DMS 273 treated with DMSO at 0.1 percent for 48 hours (cell line): Measurements from ENCODE around the gene AQP12A.

Experiments used
- DNase-seq: peaks from one replicate; lab custom pipeline; 2025; lab: John Stamatoyannopoulos, UW

The AQP12A gene

GRCh38 chr2:240741091-240741490, 49.4 kb downstream of the AQP12A start:
- no peak for DNase-seq

DNA sequence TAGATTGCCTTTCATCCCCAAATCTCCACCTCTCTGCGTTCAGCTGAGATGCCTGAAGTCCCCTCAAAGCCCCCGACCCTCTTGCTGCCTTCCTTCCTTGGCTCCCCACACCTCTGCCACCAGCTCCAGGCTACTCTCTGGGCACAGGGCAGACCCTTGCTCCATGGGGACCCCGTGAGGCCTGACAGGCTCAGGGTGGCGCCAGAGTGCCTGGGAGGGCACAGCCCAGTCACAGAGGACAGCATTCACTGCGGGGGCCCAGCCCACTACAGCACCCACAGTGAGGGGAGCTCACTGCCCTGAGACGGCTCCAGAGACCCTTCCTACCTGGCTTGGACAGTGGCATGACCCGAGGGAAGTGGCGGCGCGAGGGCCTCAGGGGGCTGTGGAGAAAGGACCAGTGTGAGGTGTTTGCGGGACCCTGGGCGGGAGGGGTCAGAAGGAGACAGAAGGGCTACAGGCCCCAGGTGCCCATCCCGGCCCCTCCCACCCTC, 51.0 kb downstream of the AQP12A start:
- DNase-seq: no peak

DNA sequence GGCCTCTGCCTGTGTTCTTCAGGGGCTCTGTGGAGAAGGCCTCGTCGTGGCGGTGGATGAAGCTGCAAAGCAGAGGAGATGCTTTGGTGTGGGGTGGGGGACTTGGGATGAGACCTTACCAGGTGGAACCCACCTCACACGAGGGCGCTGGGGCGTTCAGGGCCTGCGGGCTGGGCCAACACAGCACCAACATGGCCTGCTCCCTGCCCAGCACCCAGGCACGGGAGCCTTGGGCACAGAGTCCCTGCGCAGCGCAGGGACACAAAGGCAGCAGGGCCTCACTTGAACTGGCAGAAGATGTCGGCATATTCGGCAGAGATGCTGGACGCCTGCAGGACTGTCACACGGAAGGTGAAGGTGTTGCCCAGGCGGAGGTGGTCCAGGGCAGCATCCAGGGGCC, 53.8 kb downstream of the AQP12A start:
- DNase-seq: no peak

- no peak for DNase-seq
These were observed 54.3 kb downstream of the AQP12A start for GRCh38 chr2:240745962-240746361.

- DNase-seq: no peak
These were observed 55.0 kb downstream of the AQP12A start for GRCh38 chr2:240746671-240747070.

DNA sequence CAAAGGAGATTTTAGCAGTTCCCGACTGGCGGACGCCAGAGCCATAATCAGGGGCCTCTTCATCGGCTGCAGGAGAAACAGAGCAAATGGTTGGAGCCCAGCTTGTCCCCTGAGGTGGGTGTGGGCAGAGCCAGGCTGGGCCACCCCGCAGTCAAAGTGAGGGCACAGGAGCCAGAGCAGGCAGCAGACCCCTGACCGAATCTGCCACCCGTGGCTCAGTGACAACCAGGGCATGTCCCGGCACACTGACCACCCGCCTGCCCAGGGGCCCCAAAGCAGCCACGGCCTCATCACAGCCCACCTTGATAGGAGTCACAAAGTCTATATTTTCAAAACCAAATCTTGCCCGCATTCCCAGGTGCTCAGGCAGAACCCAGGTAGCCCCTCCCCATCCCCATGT, 55.6 kb downstream of the AQP12A start:
- DNase-seq: no peak
